HG03565 (cell line): ENCODE data around the gene CRELD1.

Experiments
- ATAC-seq: cut with Tn5 transposase; IDR thresholded peaks from one replicate; pipeline ENCODE4 v1.9.1; 2021; ENCODE audit warnings: mild to moderate bottlenecking, moderate library complexity; ENCODE audit not compliant: unreplicated experiment

The CRELD1 gene

GRCh38 chr3:9903238-9903624 is 30.4 kb upstream of the CRELD1 start:
- ATAC-seq: no peak

GRCh38 chr3:9903904-9904303 is 29.7 kb upstream of the CRELD1 start:
- no peak for ATAC-seq

- ATAC-seq: no peak
These were observed 27.2 kb upstream of the CRELD1 start for GRCh38 chr3:9906480-9906879.

DNA sequence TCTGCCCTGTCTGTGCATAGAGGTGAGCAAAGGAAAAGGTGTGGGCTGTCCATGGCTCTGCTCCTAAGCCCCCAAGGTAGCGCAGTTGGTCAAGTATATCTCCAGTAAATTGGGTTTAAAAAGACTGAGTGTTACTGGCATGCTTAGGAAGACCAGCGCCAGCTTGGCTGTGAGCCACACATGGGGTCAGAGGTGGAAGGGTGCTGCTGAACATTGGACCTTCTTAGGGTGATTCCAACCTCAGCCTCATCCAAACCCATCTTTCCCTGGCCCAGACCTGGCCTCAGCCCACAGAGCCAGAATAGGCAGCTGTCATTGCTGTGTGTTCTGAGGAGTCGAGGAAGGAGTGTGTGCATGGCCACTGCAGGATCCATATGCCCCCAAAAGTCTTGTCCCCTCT is 25.3 kb upstream of the CRELD1 start:
- ATAC-seq: no peak

DNA sequence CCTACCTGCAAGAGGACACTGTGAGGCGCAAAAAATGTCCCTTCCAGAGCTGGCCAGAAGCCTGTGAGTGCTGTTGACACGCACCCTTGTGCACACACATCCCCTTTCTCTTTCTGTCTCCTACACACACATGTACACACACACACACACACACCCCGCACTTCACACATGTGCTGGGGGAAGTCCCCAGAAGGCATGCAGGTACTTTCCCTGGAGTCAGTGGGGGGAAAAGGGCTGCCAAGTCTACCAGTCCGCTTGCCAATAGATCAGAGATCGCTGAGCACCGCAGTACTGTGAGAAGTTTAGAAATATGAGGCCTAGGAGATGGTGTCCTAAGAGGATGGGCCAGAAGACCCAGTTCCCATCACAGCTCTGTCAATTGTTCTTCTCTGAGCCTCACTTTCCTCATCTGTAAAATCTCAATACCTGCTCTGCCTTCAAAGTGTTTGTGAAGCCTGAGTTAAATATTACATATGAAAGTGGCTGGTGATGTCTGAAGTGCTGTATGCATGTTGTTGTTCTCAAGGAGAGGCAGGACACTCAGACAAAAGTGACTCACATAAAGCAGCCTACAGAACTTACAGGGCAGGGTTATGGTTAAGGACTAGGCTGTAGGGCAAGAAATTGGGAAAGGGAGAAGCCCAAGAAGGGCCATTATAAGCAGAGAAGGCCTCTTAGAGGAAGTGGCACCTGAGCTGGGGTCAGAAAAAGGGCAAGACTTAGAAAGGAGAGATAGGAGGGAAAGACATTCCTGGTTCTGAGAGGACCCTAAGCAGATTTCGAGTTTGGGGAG is 24.2 kb upstream of the CRELD1 start:
- no peak for ATAC-seq

GRCh38 chr3:9911863-9912262 is 21.8 kb upstream of the CRELD1 start:
- ATAC-seq: no peak

DNA sequence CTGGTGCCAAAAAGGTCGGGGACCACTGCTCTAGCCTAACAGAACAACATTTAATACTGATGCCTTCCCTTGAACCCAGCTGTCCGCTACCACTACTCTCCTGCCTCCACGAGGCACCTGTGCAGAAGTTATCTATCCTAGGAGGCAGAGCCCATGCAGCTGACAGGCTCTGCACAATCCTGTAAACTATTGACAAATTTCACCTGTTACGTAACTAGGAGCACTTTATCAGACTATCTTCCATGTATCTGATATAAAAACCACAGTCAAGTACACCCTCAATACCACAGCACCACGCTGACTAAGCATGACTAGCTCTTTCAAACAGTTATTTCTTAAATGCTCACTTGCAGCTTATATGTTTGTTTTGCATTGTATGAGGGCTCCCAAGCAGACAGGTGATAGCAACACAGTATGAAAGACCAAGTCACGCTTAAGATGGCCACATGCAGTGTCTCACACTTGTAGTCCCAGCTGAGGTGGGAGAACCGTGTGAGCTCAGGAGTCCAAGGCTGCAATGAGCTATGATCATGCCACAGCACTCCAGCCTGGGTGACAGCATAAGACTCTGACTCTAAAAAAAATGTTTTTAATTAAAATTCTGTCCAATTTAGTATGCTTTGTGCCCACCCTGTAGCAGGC is 21.2 kb upstream of the CRELD1 start:
- ATAC-seq: no peak

DNA sequence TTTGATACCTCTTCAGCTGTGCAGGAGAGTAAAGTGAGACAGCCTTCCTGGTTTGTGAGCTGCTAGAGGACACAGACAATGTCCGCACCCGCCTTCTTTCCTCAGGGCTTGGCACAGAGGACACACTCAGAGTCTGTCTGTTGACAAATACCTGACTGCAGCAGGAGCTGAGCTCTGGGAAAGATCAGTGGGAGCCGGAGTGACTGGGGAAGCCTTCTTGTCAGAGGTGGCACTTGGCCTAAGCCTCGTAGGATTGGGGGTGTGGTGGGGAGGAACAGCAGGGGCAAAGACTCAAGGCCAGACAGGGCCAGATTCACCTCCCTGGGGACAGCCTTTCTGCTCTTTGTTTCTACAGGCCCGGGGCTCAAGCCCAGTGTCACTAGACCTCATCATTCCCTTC is 20.0 kb upstream of the CRELD1 start:
- ATAC-seq: no peak

DNA sequence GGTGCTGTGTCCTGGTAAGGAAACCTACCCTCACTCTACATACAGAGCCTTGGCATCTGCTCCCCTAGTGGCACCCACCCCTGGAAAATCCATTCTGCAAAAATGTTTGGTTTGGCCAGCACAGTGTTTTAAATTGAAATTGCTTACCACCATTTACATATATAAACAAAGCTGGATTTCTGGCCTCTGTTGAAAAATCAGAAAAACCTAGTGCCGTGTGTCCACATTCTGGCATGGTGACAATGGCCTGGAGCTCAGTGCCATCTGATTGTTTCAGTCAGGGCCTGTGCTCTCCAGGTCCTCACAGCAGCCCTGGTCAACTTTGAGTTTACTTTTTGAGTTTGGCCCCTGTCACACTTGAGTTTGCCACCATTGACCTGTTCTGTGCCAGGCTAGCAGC is 19.6 kb upstream of the CRELD1 start:
- ATAC-seq: no peak

DNA sequence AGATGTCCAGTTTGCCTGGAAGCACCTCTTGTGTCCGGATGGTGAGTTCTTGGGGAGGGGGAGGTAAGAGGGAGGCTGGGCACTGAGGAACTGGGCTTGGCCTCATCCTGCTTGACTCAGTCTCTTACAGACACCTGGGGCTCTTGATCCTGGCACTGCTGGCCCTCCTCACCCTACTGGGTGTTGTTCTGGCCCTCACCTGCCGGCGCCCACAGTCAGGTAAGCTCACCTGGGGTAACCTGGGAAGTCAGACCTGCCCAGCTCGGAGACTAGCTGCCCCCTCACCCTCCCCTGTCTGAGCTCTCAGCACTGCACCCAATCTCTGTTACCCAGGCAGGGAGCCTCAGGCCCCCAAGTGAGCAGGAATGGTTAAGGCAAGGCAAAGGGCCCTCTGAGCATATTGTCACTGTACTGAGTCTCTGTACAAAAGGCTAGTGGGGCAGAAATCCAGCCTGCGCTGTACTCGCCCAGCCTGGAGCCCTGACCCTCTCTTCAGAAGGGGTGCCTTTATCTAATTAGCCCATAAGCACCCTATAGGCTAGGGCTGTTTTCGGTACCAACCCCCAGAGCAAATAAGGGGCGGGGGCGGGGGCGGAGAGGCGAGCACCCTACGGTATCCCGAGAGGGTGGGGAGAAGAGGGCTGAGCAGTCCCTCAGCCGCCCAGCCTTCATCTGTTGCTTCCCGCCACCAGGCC is 18.9 kb upstream of the CRELD1 start:
- ATAC-seq: no peak

DNA sequence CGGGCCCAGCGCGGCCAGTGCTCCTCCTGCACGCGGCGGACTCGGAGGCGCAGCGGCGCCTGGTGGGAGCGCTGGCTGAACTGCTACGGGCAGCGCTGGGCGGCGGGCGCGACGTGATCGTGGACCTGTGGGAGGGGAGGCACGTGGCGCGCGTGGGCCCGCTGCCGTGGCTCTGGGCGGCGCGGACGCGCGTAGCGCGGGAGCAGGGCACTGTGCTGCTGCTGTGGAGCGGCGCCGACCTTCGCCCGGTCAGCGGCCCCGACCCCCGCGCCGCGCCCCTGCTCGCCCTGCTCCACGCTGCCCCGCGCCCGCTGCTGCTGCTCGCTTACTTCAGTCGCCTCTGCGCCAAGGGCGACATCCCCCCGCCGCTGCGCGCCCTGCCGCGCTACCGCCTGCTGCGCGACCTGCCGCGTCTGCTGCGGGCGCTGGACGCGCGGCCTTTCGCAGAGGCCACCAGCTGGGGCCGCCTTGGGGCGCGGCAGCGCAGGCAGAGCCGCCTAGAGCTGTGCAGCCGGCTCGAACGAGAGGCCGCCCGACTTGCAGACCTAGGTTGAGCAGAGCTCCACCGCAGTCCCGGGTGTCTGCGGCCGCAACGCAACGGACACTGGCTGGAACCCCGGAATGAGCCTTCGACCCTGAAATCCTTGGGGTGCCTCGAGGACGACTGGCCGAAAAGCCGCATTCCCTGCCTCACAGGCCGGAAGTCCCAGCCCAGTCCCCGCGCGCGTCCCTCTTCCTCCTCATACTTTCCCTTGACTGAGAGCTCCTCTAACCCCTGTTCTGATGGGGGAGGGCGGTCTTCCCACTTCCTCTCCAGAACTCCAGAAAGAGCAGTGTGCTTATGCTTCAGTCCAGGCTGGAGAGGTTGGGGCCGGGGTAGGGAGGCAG is 18.1 kb upstream of the CRELD1 start:
- no peak for ATAC-seq

DNA sequence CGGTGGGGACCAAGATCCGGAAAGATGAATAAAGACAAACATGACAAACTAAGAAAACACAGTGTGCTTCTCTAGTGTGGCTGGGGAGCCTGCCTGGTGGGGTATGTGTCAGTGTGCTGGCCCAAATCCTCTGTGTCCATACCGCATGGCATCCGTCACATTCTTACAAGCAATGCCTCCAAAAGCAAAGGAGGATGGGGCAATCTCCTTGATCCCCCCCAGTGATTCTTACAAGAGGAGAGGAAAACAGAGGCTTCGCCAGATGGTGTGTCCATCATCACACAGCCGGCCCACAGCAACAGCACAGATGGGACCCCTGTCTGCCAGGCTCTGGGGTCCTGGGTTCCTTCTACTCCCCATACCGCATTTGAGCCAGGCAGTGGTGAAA is 17.3 kb upstream of the CRELD1 start:
- ATAC-seq: no peak

GRCh38 chr3:9916734-9917680 is 16.6 kb upstream of the CRELD1 start, which contains the start of gene IL17RC:
TSS of gene IL17RC (plus strand) at chr3:9917098. CDS start at chr3:9917316, 218 bp downstream.
- ATAC-seq: no peak

DNA sequence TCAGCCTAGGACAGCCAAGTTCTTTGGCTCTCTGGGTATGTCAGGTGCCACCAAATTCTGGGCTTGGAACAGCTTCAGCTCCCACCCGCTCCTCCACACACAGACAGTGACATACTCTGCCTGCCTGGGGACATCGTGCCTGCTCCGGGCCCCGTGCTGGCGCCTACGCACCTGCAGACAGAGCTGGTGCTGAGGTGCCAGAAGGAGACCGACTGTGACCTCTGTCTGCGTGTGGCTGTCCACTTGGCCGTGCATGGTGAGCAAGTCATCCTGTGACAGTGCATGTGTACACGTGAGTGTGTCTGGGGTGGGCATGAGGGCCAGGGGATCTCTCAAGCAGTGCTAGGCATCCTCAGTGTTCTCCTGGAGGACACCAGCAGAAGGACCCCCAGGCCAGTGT is 15.8 kb upstream of the CRELD1 start:
- no peak for ATAC-seq

DNA sequence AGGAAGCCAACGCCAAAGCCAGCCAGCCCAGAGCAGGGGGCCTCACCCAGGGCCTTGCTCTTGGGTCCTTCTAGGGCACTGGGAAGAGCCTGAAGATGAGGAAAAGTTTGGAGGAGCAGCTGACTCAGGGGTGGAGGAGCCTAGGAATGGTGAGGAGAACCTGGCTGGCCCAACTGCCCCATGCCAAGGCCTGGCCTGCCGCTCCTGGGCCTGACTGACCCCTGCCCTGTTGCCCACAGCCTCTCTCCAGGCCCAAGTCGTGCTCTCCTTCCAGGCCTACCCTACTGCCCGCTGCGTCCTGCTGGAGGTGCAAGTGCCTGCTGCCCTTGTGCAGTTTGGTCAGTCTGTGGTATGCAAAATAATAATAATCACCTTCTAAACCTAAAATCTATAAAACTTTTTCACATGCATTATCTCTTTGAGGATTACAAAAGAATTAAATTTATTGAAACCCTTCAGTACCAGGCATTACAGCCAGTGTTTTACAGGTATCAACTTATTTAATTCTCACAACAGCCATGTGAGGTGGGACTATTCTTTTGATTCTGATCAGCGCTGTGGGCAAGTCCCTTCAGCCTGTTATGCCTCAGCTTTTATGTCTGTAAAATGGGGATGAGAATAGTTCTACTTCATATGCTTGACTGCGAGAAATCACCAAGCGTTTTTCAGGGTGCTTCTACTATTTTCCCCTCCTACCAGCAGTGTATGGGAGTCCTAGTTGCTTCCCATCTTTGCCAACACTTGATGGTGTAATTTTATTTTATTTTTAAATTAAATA is 15.2 kb upstream of the CRELD1 start:
- no peak for ATAC-seq

GRCh38 chr3:9928158-9928557 is 5.5 kb upstream of the CRELD1 start:
- ATAC-seq: no peak

DNA sequence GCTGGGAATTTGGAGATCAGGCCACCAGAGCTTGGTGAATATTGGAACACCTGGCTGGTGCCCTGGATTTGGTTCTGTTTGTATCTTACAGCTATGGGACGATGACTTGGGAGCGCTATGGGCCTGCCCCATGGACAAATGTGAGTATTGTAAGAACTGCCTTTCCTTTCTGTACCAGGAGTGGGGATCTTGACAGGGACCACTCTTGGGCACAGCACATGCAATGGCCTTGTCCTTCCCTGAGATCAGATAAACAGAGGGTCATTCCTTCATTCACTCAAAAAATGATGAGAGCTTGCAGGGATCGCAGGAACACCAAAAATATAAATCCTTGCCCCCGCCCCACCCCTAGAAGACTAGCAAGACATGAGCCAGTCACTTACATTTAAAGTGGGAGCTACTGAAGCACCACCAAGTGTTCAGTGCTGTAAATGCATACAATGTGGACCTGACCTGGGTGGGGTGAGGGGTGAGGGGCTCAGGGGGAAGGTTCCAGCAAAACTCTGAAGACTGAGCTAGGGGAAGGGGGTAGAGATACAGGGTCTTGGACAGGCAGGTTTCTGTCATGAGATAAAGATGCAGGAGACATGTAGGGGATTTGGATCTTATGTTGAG is 2.7 kb upstream of the CRELD1 start:
- ATAC-seq: no peak

- ATAC-seq: no peak
These were observed 1.1 kb upstream of the CRELD1 start for GRCh38 chr3:9932535-9932842.
